NCI-H226 (cell line): Measurements from ENCODE around the gene UGT1A3.

Source experiments
- DNase-seq: peaks from one replicate; pipeline ENCODE4 v3.0.0-alpha.2; 2015

Gene UGT1A3

DNA sequence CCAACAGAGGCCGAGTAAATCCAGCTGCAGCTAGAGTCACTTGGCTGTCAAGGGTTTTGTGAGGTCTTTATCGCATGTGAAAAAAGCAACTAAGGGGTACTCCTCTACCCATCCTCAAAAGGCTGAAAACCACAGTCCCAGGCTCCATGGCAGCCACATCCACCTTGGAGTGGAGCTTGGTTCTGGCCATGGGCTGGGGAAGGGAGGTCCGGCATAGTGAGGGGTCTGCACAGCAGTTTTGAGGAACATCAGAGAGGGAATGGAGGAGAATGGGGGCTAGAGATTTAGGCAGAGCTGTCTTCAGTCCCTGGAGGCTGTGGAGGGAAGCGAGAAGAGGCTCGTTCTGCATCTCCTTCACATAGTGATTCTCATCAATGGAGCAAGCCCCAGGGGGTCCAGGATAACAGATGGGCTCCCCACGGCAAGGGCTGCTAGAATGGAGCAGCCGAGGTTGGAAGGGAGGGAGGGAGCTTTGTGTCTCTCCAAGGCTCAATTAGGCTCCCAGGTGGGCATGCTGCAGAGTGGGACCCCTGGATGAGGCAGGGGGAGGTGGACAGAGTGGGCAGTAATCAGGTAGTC, 70.3 kb downstream of the UGT1A3 start:
- no peak for DNase-seq

DNA sequence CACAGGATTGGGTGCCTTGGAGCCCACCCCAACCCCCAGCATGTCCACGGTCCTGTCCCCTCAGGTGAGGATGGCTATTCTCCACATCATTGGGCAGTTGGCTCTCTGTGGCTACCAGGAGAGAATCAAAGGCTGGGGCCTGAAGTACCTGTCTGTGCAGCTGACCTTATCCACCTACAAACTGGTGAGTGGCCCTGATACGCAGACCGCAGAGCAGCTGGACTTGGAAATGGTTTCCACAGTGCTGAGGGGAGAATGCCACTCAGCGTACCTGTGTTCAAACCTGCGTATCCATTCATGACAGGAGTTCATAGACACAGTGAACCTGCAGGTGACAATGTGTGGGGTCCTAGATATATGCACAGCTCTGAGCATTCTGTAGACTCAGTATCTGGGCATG, 70.9 kb downstream of the UGT1A3 start:
- DNase-seq, result no peak

GRCh38 chr2:233800208-233800607, 71.4 kb downstream of the UGT1A3 start:
- no peak for DNase-seq

GRCh38 chr2:233801357-233802131, 72.7 kb downstream of the UGT1A3 start:
- DNase-seq, result peak; percentile 36

DNA sequence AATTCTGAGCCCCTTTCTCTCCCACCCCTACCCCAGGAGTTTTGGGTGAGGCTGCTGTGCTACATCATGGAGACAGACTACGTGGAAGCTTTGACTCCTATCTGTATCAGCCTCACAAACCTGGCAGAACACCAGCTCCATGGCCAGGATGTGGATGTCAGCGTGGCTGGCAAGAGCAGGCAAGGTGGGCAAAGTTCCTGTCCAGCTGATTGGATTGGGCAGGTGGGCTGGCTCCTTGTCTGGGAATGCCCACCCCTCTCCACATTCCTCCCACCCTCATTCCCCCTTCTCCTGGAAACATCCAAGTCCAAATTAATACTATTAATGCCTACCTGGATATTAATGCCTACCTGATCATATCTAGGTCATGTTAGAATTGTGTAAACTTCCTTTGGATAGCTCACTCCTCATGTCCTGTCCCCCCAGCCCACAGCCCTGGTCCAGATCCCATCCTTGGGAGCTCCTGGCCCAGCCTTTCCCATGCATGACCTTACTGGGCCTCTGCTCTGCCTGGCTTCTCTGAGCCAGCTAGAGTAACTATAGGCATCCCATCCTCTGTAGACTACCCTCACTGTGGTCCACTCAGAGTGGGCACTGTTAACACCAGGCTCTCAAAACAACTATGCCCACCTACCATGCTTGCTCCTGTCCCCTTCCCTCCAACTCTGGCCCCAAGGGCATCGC, 73.4 kb downstream of the UGT1A3 start:
- no peak for DNase-seq

DNA sequence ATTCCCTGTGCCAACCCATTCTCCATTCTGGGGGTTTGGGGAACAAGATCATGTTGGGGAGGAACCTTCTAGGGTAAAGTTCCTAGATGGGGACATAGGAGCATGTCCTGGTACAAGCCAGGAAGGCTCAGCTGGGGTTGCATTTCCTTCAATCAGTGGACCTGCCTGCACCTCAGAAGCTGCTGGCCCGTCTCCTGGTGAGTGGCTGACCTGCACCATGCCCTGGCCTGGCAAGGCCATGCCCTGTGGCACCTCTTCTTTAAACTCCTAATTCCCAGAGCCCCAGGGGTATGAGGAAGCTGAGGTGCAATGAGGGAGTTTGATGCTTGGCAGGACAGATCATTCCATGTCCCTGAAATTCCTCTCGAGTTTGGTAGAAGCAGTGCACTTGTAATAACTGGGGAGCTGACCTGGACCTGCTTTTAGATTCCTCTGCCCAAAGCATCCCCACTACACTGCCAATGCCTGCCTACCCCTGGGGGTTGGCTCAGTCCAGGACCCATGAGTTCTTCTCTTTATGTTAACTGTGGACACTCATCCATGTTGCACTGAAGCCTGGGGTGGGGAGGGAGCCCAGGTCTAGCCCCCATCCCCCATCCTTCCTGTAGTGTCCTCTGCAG, 74.6 kb downstream of the UGT1A3 start:
- no peak for DNase-seq

DNA sequence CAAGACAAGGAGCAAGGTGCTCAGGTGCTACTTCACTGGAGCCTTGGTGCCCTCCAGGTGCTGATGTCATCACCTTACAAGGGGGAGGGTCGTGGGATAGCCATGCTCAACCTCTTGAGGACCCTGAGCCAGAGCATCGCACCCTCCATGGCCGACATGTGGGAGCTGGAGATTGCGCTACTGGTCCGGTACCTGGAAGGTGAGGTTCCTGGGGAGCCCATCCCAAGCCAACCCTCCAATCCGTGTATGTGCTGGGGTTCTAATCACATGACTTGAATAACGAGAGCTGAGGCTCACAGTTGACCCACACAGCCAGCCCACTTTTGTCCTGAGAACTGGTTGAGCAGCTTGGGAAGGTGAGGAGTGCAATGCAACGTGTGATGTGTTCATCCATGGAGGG, 75.2 kb downstream of the UGT1A3 start:
- no peak for DNase-seq

DNA sequence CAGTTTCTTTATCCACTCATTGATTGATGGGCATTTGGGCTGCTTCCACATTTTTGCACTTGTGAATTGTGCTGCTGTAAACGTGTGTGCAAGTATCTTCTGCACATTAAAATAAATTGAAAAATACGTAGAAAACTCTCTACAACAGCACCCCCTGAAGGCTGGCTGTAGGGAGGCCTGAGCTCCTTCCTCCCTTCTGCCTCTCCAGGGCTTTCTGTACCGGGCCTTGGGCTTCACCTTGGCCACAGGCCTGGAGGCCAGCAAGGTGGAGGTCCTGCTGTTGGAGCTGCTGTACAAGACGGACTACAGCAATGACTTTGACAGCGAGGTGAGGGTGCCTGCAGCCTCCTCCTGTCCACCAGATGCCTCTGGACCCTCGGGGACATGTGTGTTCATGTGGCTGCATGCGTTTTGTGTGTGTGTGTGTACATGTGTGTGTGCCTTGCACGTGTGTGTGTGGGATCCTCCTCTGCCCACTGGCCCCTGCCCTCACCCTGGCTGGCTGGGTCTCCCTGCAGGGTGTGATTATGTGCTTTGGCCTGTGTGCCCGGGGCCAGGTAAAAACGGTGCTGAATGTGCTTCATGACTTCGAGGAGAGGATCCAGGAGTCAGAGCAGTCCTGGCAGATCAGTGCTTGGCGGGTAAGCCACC, 78.5 kb downstream of the UGT1A3 start:
- DNase-seq, result no peak

- no peak for DNase-seq
These were observed 79.4 kb downstream of the UGT1A3 start for GRCh38 chr2:233807966-233808935.

DNA sequence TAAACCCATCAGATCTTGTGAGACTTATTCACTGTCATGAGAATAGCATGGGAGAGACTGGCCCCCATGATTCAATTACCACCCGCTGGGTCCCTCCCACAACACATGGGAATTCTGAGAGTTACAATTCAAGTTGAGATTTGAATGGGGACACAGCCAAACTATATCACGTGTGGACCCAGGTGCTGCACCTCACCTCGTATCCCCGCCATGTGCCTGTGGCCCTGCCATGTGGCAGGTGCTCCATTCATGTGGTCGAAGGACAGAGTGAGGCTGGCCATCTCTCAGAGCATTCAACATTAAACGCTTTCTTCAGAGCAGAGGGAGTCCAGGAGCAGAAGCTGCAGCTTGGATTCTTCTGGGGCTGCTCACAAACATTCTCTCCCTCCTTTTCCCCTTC, 81.5 kb downstream of the UGT1A3 start:
- no peak for DNase-seq

DNA sequence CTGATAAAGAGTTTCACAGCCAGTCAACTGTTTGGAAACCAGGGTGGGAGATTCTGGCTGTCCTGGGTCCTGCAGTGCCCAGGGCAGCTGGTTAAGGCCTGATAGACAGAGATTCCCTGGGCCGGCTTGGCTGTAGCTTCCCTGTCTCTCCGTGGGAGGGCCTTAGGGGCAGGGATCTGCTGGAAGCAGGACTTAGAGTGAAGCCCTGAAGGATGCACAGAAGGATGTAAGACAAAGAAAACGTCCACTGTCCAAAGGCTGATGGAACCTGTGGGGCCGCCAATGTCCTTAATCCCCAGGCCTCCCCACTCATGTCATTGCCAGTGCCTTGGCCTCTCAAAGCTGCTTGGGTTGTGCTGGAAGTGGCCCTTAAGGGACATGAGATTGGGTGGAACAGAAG, 82.2 kb downstream of the UGT1A3 start:
- no peak for DNase-seq

GRCh38 chr2:233811732-233812131, 82.9 kb downstream of the UGT1A3 start:
- no peak for DNase-seq

GRCh38 chr2:233813236-233814055, 84.6 kb downstream of the UGT1A3 start:
- DNase-seq, result no peak

- no peak for DNase-seq
These were observed 85.4 kb downstream of the UGT1A3 start for GRCh38 chr2:233814056-233814835.

- DNase-seq, result no peak
These were observed 87.0 kb downstream of the UGT1A3 start for GRCh38 chr2:233815861-233816260.

- DNase-seq, result no peak
These were observed 87.5 kb downstream of the UGT1A3 start for GRCh38 chr2:233816334-233816733.

- no peak for DNase-seq
These were observed 87.9 kb downstream of the UGT1A3 start for GRCh38 chr2:233816771-233817170.

DNA sequence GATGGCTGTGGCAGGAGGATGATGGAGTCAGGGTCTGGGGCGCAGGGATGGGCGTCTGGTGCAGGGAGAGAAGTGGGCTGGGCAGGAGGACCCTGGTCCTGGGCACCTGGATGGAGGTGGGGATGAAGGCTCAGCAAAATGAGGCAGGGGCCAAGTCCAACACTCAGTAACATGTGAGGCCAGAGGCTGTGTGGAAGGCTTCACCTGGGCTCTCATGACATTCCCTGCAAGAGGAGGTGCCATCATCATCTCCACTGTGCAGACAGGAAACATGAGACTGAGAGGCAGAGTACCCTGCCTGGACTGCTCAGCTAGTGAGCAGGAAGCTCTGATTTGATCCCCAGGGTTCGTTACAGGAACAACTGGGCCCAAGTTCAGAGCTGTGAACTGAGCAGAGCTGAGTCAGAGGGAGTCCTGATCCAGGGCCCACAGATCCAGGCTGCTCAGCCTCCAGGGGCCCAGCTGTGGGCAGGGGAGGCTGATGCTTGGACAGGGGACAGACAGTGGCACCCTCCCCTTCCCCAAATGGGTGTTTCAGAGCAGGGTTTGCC, 88.6 kb downstream of the UGT1A3 start:
- no peak for DNase-seq

GRCh38 chr2:233817995-233818638, 89.3 kb downstream of the UGT1A3 start:
- DNase-seq, result no peak
